OCI-LY3 (cell line): ENCODE data around the gene PAIP2.
A peak's percentile ranks its signal among the peaks of the same experiment; 100 is the strongest.
"Not testable (repeated sequence)": the region's sequence is repeated elsewhere in the genome, so short reads cannot be mapped to it uniquely, and the experiment has no call there.

Source experiments
- H2AFZ ChIP-seq: fragments of 200-600, 300-600 bp; shearing (Covaris generic); 2 replicates; pipeline ENCODE4 v1.6.0; 2014; ENCODE audit warnings: antibody characterized with exemption, low read depth, low read length
- H3K27ac ChIP-seq: fragments of 200-600, 300-600 bp; sonication (generic); 2 replicates; pipeline ENCODE4 v1.5.1; 2014; ENCODE audit warnings: mild to moderate bottlenecking, low read length, moderate library complexity, mixed read lengths
- H3K27me3 ChIP-seq: fragments of 200-600, 300-600 bp; sonication (generic); 2 replicates; pipeline ENCODE4 v1.6.1; 2014; ENCODE audit warnings: low read depth, low read length, mixed read lengths
- H3K36me3 ChIP-seq: fragments of 200-600, 300-600 bp; sonication (generic); replicated peaks from 2 replicates; pipeline ENCODE3; 2014; ENCODE audit warnings: low read depth, low read length, mixed read lengths
- H3K4me1 ChIP-seq: fragments of 300-600, 200-600 bp; sonication (generic); 2 replicates; pipeline ENCODE4 v1.6.1; 2014; ENCODE audit warnings: low read length, mixed read lengths
- H3K4me2 ChIP-seq: fragments of 200-600, 300-600 bp; sonication (generic); 2 replicates; pipeline ENCODE4 v1.6.1; 2014; ENCODE audit warnings: low read length, mixed read lengths
- H3K4me3 ChIP-seq: fragments of 300-600, 200-600 bp; sonication (generic); 2 replicates; pipeline ENCODE4 v1.5.1; 2014; ENCODE audit warnings: antibody characterized with exemption, mild to moderate bottlenecking, low read length, moderate library complexity
- H3K79me2 ChIP-seq: fragments of 300-600, 200-600 bp; shearing (Covaris generic); 2 replicates; pipeline ENCODE4 v1.6.1; 2014; ENCODE audit warnings: mild to moderate bottlenecking, low read length, mixed read lengths
- H3K9ac ChIP-seq: fragments of 300-600, 200-600 bp; shearing (Covaris generic); 2 replicates; pipeline ENCODE4 v1.6.0; 2014; ENCODE audit warnings: mild to moderate bottlenecking, low read length, moderate library complexity
- H3K9me3 ChIP-seq: fragments of 200-600, 300-600 bp; shearing (Covaris generic); 2 replicates; pipeline ENCODE4 v1.6.1; 2014; ENCODE audit warnings: low read length, mixed read lengths; ENCODE audit not compliant: insufficient read depth
- H4K20me1 ChIP-seq: fragments of 200-600, 300-600 bp; sonication (generic); 2 replicates; pipeline ENCODE4 v1.6.1; 2016; ENCODE audit warnings: low read length, mixed read lengths; ENCODE audit not compliant: insufficient read depth
- EZH2phosphoT487 ChIP-seq: fragments of 200-600 bp; shearing (Covaris generic); IDR thresholded peaks from 2 replicates; pipeline ENCODE4 v1.6.1; 2018; ENCODE audit warnings: antibody characterized with exemption, mixed run types, low read depth
- TF ChIP-seq, protein P1 (sequence below): fragments of 200-600, 300-600 bp; sonication (generic); IDR thresholded peaks from 2 replicates; pipeline ENCODE4 v1.5.1; 2014; ENCODE audit warnings: antibody characterized with exemption, low read length, low read depth

Gene PAIP2

DNA sequence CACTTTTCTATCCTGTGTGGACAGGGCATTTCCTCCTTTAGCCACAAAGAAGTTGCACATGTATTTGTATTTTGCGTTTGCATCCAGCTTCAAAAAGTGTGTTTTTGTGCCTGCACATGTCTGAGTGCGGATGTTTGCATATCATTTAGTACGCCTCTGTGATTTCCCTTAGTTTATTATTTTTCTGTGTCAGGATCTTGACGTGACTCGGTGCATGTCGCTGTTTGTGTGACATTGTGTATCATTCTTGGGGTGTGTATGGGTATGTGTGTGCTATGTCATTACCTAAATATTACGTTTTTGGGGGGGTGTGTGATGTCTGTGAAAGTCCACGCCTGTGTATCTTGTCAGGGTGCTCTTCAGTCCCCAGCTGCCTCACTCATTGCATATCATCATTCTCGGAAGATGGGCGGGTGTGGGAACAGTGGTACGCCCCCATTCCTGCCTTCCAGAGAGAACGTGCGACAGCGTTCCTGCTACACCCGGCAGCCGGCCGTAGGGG, 416 bp upstream of the PAIP2 start:
- Histone ChIP-seq H3K9ac (peak overlapping the region; percentile 55), H3K27me3 (no peaks in the 10 kb centered on the region), H3K4me1 (peaks cover 11% of the 10 kb centered on the region), H3K79me2 (peaks cover 44% of the 10 kb centered on the region), H4K20me1 (peaks cover 28% of the 10 kb centered on the region), H3K4me3 (peak overlapping the region; percentile 97), H3K9me3 (no peaks in the 10 kb centered on the region), H3K36me3 (peaks cover 9% of the 10 kb centered on the region), H3K4me2 (peak overlapping the region; percentile 98), H3K27ac (no peak overlapping the region), H2AFZ (peak overlapping the region; percentile 46; the same call in 1 of the 2 replicates)
- TF ChIP-seq, protein P1, sequence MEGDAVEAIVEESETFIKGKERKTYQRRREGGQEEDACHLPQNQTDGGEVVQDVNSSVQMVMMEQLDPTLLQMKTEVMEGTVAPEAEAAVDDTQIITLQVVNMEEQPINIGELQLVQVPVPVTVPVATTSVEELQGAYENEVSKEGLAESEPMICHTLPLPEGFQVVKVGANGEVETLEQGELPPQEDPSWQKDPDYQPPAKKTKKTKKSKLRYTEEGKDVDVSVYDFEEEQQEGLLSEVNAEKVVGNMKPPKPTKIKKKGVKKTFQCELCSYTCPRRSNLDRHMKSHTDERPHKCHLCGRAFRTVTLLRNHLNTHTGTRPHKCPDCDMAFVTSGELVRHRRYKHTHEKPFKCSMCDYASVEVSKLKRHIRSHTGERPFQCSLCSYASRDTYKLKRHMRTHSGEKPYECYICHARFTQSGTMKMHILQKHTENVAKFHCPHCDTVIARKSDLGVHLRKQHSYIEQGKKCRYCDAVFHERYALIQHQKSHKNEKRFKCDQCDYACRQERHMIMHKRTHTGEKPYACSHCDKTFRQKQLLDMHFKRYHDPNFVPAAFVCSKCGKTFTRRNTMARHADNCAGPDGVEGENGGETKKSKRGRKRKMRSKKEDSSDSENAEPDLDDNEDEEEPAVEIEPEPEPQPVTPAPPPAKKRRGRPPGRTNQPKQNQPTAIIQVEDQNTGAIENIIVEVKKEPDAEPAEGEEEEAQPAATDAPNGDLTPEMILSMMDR: no peak
- TF ChIP-seq EZH2phosphoT487: no peak

DNA sequence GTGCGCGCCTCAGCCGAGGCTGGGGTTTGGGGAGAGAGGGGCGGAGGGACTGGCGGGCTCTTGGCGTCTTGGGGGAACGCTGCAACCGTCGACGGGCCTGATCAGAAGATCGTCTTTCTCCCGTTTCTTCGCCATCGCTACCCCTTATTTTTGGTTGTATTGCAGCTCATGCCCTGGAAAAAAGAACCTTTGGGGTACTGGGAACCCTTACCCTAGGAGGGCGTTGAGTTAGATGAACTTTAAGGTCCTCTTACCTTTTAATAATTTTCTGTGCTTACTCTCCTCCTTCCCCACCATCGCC, 719 bp downstream of the PAIP2 start:
- Histone ChIP-seq H3K27me3 (no peaks in the 10 kb centered on the region), H3K27ac (peak overlapping the region; percentile 80), H3K9me3 (no peaks in the 10 kb centered on the region), H3K4me1 (peaks cover 11% of the 10 kb centered on the region), H2AFZ (peak overlapping the region; percentile 15; the same call in 1 of the 2 replicates), H3K79me2 (peaks cover 55% of the 10 kb centered on the region), H3K4me3 (peak overlapping the region; percentile 97), H4K20me1 (peaks cover 28% of the 10 kb centered on the region), H3K9ac (peak overlapping the region; percentile 79), H3K4me2 (peak overlapping the region; percentile 82), H3K36me3 (peaks cover 9% of the 10 kb centered on the region)
- TF ChIP-seq, protein P1: no peak
- TF ChIP-seq EZH2phosphoT487: no peak

DNA sequence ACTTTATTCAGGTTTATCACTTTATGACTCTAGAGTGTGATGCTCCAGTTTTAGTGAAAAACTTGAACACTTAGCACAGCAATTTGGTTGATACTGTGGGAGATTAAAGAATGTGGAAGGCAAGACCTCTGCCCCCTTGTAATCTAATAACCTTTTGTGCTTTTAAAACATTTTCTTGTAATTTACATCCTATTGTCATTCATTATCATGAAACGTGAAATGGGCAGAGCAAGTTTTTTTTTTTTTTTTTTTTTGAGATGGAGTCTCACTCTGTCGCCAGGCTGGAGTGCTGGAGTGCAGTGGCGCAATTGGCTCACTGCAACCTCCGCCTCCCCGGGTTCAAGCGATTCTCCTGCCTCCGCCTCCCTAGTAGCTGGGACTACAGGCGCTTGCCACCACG, 1.8 kb downstream of the PAIP2 start:
- peaks cover 28% of the 10 kb centered on the region for H4K20me1 ChIP-seq
- H3K79me2 ChIP-seq: peaks cover 64% of the 10 kb centered on the region
- no peak for TF ChIP-seq EZH2phosphoT487
- H3K36me3 ChIP-seq: peaks cover 9% of the 10 kb centered on the region
- peak overlapping the region; percentile 82 for H3K4me2 ChIP-seq
- H3K9ac ChIP-seq: 0 out of 2 replicates have a peak overlapping the region, but pooled peaks have one; percentile 79
- no peak overlapping the region for H2AFZ ChIP-seq
- H3K4me1 ChIP-seq: peaks cover 11% of the 10 kb centered on the region
- no peaks in the 10 kb centered on the region for H3K27me3 ChIP-seq
- no peaks in the 10 kb centered on the region for H3K9me3 ChIP-seq
- no peak overlapping the region for H3K27ac ChIP-seq
- peak overlapping the region; percentile 97 for H3K4me3 ChIP-seq

DNA sequence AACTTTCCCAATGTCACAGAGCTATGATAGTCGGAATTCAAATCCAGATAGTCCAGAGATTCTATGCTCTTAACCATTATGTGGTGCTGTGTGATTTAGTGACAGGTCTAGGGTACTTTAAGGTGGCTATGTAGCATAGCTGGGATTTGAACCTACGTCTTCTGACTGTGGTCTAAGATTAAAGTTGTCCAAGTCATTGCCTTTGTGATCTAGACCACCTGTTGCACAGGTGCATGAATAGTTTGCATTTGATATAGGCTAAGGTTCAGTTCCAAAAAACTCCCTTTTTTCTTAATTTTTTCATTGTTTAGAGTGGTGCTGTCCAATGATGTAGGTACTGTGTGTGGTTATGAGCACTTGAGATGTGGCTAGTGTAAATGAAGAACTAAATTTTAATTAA, 2.5 kb downstream of the PAIP2 start:
- no peak overlapping the region for H3K4me2 ChIP-seq
- H2AFZ ChIP-seq: no peak overlapping the region
- no peak overlapping the region for H3K9ac ChIP-seq
- no peak overlapping the region for H3K27ac ChIP-seq
- peaks cover 69% of the 10 kb centered on the region for H3K79me2 ChIP-seq
- no peak overlapping the region for H3K4me3 ChIP-seq
- H3K27me3 ChIP-seq: no peaks in the 10 kb centered on the region
- H3K9me3 ChIP-seq: no peaks in the 10 kb centered on the region
- H4K20me1 ChIP-seq: peaks cover 28% of the 10 kb centered on the region
- TF ChIP-seq, protein P1: no peak
- TF ChIP-seq EZH2phosphoT487: no peak
- peaks cover 9% of the 10 kb centered on the region for H3K36me3 ChIP-seq
- H3K4me1 ChIP-seq: peaks cover 11% of the 10 kb centered on the region

DNA sequence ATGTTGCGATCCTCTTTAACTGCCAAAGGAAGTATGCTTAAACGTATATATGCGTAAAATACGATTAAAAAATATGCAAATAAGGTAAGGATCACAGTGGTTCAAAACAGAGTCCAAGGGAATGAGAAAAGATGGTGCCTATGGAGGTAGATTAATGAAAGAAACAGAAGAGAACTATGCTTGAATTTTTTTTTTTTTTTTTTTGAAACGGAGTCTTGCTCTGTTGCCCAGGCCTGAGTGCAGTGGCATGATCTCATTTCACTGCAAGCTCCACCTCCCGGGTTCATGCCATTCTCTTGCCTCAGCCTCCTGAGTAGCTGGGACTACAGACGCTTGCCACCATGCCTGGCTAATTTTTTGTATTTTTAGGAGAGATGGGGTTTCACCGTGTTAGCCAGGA, 3.8 kb downstream of the PAIP2 start:
- Histone ChIP-seq H4K20me1 (peaks cover 28% of the 10 kb centered on the region), H3K4me1 (peaks cover 11% of the 10 kb centered on the region), H3K79me2 (peaks cover 78% of the 10 kb centered on the region)
- H3K36me3 ChIP-seq, H3K9me3 ChIP-seq, H3K4me3 ChIP-seq, H3K9ac ChIP-seq, H3K4me2 ChIP-seq, H2AFZ ChIP-seq, H3K27ac ChIP-seq, H3K27me3 ChIP-seq: not testable (repeated sequence)

DNA sequence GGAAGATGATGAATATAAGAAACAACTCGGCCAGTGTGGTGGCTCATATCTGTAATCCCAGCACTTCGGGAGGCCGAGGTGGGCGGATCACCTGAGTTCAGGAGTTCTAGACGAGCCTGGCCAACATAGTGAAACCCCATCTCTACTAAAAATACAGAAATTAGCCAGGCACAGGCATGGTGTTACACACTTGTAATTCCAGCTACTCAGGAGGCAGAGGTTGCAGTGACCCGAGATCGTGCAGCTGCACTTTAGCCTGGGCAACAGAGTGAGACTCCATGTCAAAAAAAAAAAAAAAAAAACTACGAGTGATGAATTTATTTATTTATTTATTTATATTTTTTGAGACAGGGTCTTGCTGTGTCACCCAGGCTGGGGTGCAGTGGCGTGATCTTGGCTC, 6.2 kb downstream of the PAIP2 start:
- Histone ChIP-seq H3K79me2 (peaks cover 76% of the 10 kb centered on the region), H4K20me1 (peaks cover 31% of the 10 kb centered on the region)
- H3K4me1 ChIP-seq, H3K27me3 ChIP-seq, H3K4me2 ChIP-seq, H3K27ac ChIP-seq, H3K4me3 ChIP-seq, H3K9ac ChIP-seq, H3K9me3 ChIP-seq, H2AFZ ChIP-seq, H3K36me3 ChIP-seq: not testable (repeated sequence)
